HepG2 (cell line): ENCODE measurements around the gene PRICKLE3. TPM values are rescaled to one million over a fixed set of nuclear protein-coding genes. Genes with fewer than 3 reads are reported as not detected.

Experiments
- CREM ChIP-seq, 2 experiments: sonication (generic) in 1 of 2; formaldehyde crosslinking in 1 of 2; IDR thresholded peaks; 2 replicates each; pipeline versions ENCODE4 v1.4.0 to v1.6.1; 2016 to 2020; ENCODE audit warnings: antibody characterized with exemption in 1 of 2, mild to moderate bottlenecking in 1 of 2, missing genetic modification reagents in 1 of 2
- EED ChIP-seq: sonication (generic); formaldehyde crosslinking; IDR thresholded peaks from 2 replicates; pipeline ENCODE4 v1.5.0; 2020; ENCODE audit warnings: mild to moderate bottlenecking, missing genetic modification reagents
- MXI1 ChIP-seq: IDR thresholded peaks from 3 replicates; pipeline ENCODE4 v1.6.1; 2012; ENCODE audit warnings: low read depth, low read length, inconsistent platforms, borderline replicate concordance
- PHF21A ChIP-seq: sonication (generic); formaldehyde crosslinking; IDR thresholded peaks from 2 replicates; pipeline ENCODE4 v1.5.0; 2020; ENCODE audit warnings: mild to moderate bottlenecking, missing genetic modification reagents
- RFX3 ChIP-seq: IDR thresholded peaks from 2 replicates; pipeline ENCODE4 v1.6.1; 2016; ENCODE audit warnings: missing biosample characterization, missing genetic modification reagents
- RFXAP ChIP-seq: sonication (generic); formaldehyde crosslinking; IDR thresholded peaks from 2 replicates; pipeline ENCODE4 v1.4.0; 2020; ENCODE audit warnings: missing genetic modification reagents, borderline replicate concordance
- SIN3B ChIP-seq: fragments of 150-350 bp; IDR thresholded peaks from 2 replicates; pipeline ENCODE4 v1.6.1; 2014; ENCODE audit warnings: low read length
- ZBTB8A ChIP-seq: sonication (generic); formaldehyde crosslinking; IDR thresholded peaks from 2 replicates; pipeline ENCODE4 v1.4.0; 2020; ENCODE audit warnings: mild to moderate bottlenecking, low read depth, missing genetic modification reagents, borderline replicate concordance
- ZNF20 ChIP-seq: sonication (generic); formaldehyde crosslinking; IDR thresholded peaks from 2 replicates; pipeline ENCODE4 v1.4.0; 2020; ENCODE audit warnings: mild to moderate bottlenecking, moderate library complexity, missing genetic modification reagents
- ZNF674 ChIP-seq: sonication (generic); formaldehyde crosslinking; IDR thresholded peaks from 2 replicates; pipeline ENCODE4 v1.5.0; 2020; ENCODE audit warnings: low read depth, mild to moderate bottlenecking, missing genetic modification reagents
- ZSCAN29 ChIP-seq: sonication (generic); formaldehyde crosslinking; conservative IDR thresholded peaks from 2 replicates; pipeline ENCODE4 v1.4.0; 2020; ENCODE audit warnings: mild to moderate bottlenecking, missing genetic modification reagents
- polyA plus RNA-seq, 8 experiments: library from polyadenylated mRNA; depleted of rRNA in 3 of 8; stranded (reverse) in 7 of 8; unstranded in 1 of 8; fragments of >200 nt; fragmentation: Illumina TruSeq in 4 of 8; extraction: Trizol in 4 of 8; gene quantifications; 2 replicates each; pipeline versions ENCODE4 v1.2.1 to v1.2.3, GENCODE V29; 2011 to 2016; ENCODE audit warnings: low read depth in 4 of 8, missing spikeins in 1 of 8, mixed read lengths in 1 of 8; ENCODE audit not compliant: insufficient read depth in 1 of 8
- total RNA-seq, 5 experiments: library from RNA; depleted of rRNA; stranded (reverse); fragments of >200 nt; fragmentation: Illumina TruSeq; extraction: Trizol; gene quantifications; 2 replicates each; pipeline ENCODE4 v1.2.3, GENCODE V29; 2016; ENCODE audit warnings: low read depth in 1 of 5
- TF ChIP-seq, protein P1 (sequence below): sonication (generic); formaldehyde crosslinking; IDR thresholded peaks from 2 replicates; pipeline ENCODE4 v1.4.0; 2020; ENCODE audit warnings: missing genetic modification reagents
- TF ChIP-seq, protein P2 (sequence below): conservative IDR thresholded peaks from 2 replicates; pipeline ENCODE4 v1.6.1; 2018; ENCODE audit warnings: missing genetic modification reagents
- TF ChIP-seq, protein P3 (sequence below): sonication (generic); formaldehyde crosslinking; IDR thresholded peaks from 2 replicates; pipeline ENCODE4 v1.5.0; 2020; ENCODE audit warnings: mild to moderate bottlenecking, missing genetic modification reagents, moderate library complexity
- TF ChIP-seq, protein P4 (sequence below): sonication (generic); formaldehyde crosslinking; IDR thresholded peaks from 2 replicates; pipeline ENCODE4 v1.5.0; 2020; ENCODE audit warnings: mild to moderate bottlenecking, missing genetic modification reagents, borderline replicate concordance

PRICKLE3 gene
- total and polyA plus RNA-seq, 2 of the 13 experiments (the other 11 are each of a cell fraction or from before 2014, with no cell fraction given) = 2.6 TPM

DNA sequence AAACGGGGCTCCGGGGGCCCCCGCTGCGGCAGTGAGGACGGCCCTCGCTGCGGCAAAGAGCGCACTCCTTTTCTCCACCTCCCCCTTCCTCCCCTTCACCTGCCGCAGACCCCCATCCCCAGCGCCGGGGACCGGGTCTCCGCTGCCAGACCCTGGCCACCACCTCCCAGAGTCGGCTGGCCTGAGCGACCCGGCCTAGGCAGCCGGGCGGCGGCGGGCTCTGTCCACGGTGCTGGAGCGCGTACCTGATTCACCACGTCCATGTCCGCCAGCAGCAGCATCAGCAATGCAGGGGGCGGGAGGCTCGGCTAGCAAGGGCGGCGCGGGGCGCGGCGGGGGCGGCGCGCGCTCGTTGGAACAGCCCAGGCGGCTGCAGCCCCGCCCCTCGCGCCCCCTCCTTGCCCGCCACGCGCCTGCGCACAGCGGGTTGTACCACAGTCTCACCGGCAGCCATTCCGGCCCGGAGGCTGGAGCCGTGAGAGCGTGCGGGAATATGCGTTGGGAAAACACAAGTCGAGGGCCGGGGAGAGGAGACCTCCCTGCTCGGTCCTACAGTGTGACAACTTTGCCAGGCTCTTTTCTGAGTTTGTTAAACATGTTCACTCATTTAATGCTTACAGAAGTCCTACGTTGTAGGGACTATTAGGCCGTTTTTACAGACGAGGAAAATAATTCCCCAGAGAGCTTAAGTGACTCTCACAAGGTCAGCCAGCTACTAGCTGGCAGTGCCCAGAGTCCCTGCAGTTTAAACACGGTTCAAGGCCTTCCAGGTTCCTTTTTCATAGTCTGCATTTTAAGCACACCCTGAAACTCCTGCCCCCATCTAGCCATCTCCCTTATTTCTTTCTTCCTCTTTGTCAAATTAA lies 14.0 kb upstream of the PRICKLE3 start, which contains the start of gene SYP (continued):
- TF ChIP-seq, protein P1, sequence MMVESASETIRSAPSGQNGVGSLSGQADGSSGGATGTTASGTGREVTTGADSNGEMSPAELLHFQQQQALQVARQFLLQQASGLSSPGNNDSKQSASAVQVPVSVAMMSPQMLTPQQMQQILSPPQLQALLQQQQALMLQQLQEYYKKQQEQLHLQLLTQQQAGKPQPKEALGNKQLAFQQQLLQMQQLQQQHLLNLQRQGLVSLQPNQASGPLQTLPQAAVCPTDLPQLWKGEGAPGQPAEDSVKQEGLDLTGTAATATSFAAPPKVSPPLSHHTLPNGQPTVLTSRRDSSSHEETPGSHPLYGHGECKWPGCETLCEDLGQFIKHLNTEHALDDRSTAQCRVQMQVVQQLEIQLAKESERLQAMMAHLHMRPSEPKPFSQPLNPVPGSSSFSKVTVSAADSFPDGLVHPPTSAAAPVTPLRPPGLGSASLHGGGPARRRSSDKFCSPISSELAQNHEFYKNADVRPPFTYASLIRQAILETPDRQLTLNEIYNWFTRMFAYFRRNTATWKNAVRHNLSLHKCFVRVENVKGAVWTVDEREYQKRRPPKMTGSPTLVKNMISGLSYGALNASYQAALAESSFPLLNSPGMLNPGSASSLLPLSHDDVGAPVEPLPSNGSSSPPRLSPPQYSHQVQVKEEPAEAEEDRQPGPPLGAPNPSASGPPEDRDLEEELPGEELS (CRISPR knock-in tag) = peak; percentile 40; the same call in 1 of the 2 replicates
- TF ChIP-seq RFX3 (CRISPR knock-in tag) = no peak
- TF ChIP-seq ZBTB8A (CRISPR knock-in tag) = no peak
- no peak for TF ChIP-seq ZSCAN29
- no peak for TF ChIP-seq EED (CRISPR knock-in tag)
- TF ChIP-seq MXI1 = peak; percentile 90; the same call in 2 of the 3 replicates
- no peak for TF ChIP-seq ZNF674
- TF ChIP-seq, protein P2, sequence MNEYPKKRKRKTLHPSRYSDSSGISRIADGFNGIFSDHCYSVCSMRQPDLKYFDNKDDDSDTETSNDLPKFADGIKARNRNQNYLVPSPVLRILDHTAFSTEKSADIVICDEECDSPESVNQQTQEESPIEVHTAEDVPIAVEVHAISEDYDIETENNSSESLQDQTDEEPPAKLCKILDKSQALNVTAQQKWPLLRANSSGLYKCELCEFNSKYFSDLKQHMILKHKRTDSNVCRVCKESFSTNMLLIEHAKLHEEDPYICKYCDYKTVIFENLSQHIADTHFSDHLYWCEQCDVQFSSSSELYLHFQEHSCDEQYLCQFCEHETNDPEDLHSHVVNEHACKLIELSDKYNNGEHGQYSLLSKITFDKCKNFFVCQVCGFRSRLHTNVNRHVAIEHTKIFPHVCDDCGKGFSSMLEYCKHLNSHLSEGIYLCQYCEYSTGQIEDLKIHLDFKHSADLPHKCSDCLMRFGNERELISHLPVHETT (CRISPR knock-in tag) = no peak
- no peak for TF ChIP-seq CREM (IDR thresholded peaks at IDR 0.05)
- TF ChIP-seq CREM (CRISPR knock-in tag; IDR thresholded peaks at IDR 0.05) = no peak
- no peak for TF ChIP-seq ZNF20
- peak; percentile 35; the same call in 1 of the 2 replicates for TF ChIP-seq PHF21A (CRISPR knock-in tag)
- TF ChIP-seq, protein P3, sequence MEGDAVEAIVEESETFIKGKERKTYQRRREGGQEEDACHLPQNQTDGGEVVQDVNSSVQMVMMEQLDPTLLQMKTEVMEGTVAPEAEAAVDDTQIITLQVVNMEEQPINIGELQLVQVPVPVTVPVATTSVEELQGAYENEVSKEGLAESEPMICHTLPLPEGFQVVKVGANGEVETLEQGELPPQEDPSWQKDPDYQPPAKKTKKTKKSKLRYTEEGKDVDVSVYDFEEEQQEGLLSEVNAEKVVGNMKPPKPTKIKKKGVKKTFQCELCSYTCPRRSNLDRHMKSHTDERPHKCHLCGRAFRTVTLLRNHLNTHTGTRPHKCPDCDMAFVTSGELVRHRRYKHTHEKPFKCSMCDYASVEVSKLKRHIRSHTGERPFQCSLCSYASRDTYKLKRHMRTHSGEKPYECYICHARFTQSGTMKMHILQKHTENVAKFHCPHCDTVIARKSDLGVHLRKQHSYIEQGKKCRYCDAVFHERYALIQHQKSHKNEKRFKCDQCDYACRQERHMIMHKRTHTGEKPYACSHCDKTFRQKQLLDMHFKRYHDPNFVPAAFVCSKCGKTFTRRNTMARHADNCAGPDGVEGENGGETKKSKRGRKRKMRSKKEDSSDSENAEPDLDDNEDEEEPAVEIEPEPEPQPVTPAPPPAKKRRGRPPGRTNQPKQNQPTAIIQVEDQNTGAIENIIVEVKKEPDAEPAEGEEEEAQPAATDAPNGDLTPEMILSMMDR (CRISPR knock-in tag) = peak; percentile 36; the same call in 1 of the 2 replicates
- peak; percentile 79; the same call in 1 of the 2 replicates for TF ChIP-seq RFXAP (CRISPR knock-in tag)
- TF ChIP-seq, protein P4, sequence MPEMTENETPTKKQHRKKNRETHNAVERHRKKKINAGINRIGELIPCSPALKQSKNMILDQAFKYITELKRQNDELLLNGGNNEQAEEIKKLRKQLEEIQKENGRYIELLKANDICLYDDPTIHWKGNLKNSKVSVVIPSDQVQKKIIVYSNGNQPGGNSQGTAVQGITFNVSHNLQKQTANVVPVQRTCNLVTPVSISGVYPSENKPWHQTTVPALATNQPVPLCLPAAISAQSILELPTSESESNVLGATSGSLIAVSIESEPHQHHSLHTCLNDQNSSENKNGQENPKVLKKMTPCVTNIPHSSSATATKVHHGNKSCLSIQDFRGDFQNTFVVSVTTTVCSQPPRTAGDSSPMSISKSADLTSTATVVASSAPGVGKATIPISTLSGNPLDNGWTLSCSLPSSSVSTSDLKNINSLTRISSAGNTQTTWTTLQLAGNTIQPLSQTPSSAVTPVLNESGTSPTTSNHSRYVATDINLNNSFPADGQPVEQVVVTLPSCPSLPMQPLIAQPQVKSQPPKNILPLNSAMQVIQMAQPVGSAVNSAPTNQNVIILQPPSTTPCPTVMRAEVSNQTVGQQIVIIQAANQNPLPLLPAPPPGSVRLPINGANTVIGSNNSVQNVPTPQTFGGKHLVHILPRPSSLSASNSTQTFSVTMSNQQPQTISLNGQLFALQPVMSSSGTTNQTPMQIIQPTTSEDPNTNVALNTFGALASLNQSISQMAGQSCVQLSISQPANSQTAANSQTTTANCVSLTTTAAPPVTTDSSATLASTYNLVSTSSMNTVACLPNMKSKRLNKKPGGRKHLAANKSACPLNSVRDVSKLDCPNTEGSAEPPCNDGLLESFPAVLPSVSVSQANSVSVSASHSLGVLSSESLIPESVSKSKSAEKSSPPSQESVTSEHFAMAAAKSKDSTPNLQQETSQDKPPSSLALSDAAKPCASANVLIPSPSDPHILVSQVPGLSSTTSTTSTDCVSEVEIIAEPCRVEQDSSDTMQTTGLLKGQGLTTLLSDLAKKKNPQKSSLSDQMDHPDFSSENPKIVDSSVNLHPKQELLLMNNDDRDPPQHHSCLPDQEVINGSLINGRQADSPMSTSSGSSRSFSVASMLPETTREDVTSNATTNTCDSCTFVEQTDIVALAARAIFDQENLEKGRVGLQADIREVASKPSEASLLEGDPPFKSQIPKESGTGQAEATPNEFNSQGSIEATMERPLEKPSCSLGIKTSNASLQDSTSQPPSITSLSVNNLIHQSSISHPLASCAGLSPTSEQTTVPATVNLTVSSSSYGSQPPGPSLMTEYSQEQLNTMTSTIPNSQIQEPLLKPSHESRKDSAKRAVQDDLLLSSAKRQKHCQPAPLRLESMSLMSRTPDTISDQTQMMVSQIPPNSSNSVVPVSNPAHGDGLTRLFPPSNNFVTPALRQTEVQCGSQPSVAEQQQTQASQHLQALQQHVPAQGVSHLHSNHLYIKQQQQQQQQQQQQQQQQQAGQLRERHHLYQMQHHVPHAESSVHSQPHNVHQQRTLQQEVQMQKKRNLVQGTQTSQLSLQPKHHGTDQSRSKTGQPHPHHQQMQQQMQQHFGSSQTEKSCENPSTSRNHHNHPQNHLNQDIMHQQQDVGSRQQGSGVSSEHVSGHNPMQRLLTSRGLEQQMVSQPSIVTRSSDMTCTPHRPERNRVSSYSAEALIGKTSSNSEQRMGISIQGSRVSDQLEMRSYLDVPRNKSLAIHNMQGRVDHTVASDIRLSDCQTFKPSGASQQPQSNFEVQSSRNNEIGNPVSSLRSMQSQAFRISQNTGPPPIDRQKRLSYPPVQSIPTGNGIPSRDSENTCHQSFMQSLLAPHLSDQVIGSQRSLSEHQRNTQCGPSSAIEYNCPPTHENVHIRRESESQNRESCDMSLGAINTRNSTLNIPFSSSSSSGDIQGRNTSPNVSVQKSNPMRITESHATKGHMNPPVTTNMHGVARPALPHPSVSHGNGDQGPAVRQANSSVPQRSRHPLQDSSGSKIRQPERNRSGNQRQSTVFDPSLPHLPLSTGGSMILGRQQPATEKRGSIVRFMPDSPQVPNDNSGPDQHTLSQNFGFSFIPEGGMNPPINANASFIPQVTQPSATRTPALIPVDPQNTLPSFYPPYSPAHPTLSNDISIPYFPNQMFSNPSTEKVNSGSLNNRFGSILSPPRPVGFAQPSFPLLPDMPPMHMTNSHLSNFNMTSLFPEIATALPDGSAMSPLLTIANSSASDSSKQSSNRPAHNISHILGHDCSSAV (CRISPR knock-in tag) = no peak
- TF ChIP-seq SIN3B = no peak
